Cerebellar cortex (tissue), 1 donor: ENCODE data around the gene DCPS.
"Not testable (repeated sequence)": the region's sequence is repeated elsewhere in the genome, so short reads cannot be mapped to it uniquely, and the experiment has no call there.

Experiments used
- DNase-seq: peaks from one replicate; pipeline ENCODE4 v3.0.0-alpha.2; 2015; ENCODE audit warnings: low spot score

Gene DCPS

GRCh38 chr11:126384449-126385070 is 80.7 kb downstream of the DCPS start:
- DNase-seq = no peak

- no peak for DNase-seq
These were observed 82.3 kb downstream of the DCPS start for GRCh38 chr11:126385991-126386728.

- not testable (repeated sequence) for DNase-seq
These were observed 82.8 kb downstream of the DCPS start for GRCh38 chr11:126386729-126387071.

GRCh38 chr11:126387857-126388256 is 84.0 kb downstream of the DCPS start:
- no peak for DNase-seq

GRCh38 chr11:126390272-126390867 is 86.5 kb downstream of the DCPS start:
- no peak for DNase-seq

GRCh38 chr11:126391286-126391954 is 87.6 kb downstream of the DCPS start:
- DNase-seq = no peak

GRCh38 chr11:126391970-126392632 is 88.2 kb downstream of the DCPS start:
- DNase-seq = peak; percentile 23

- no peak for DNase-seq
These were observed 88.8 kb downstream of the DCPS start for GRCh38 chr11:126392633-126393013.

GRCh38 chr11:126393143-126393542 is 89.3 kb downstream of the DCPS start:
- no peak for DNase-seq

- DNase-seq = no peak
These were observed 90.2 kb downstream of the DCPS start for GRCh38 chr11:126394036-126394435.

- DNase-seq = not testable (repeated sequence)
These were observed 90.8 kb downstream of the DCPS start for GRCh38 chr11:126394634-126395072.
